ENCODE measurements around the gene CELA3B. TPM values are rescaled to one million over a fixed set of nuclear protein-coding genes. Genes with fewer than 3 reads are reported as not detected.

CELA3B gene
- total RNA-seq, 1 experiment from 2014 or later, result 3.4 TPM

GRCh38 chr1:22037520-22037919 lies 60.7 kb downstream of the CELA3B start:
- CTCF ChIA-PET, result no interaction called here
- BruUV-seq (replicated peaks), result no TSS peak
- Histone ChIP-seq H3K27me3 (ENCODE audit: control insufficient read depth, insufficient read depth, low read length) (no peaks in the 10 kb centered on the region), H3K4me1 (ENCODE audit: control insufficient read depth, insufficient read depth, low read length) (no peaks in the 10 kb centered on the region), H3K36me3 (ENCODE audit: control insufficient read depth, insufficient read depth, low read length) (no peaks in the 10 kb centered on the region), H3K27ac (ENCODE audit: low read length) (no peak overlapping the region), H3K9me3 (ENCODE audit: control insufficient read depth, insufficient read depth, low read depth, low read length) (no peaks in the 10 kb centered on the region), H3K4me3 (ENCODE audit: low read depth in 2 of 2, low read length in 2 of 2) (no peak overlapping the region)
- no peak for DNase-seq (ENCODE audit: low read depth, low spot score)
- POLR2A ChIA-PET, result no interaction called here
- TF ChIP-seq POLR2AphosphoS5 (IDR thresholded peaks at IDR 0.05; ENCODE audit: low read depth, low read length) (no peak), TCF7L2 (IDR thresholded peaks at IDR 0.05; ENCODE audit: low read depth, low read length) (no peak), CTCF (IDR thresholded peaks at IDR 0.05) (no peak), REST (IDR thresholded peaks at IDR 0.05; ENCODE audit: insufficient read depth in 1 of 2, low read depth in 2 of 2, low read length in 1 of 2) (no peak), SIN3A (IDR thresholded peaks at IDR 0.05; ENCODE audit: borderline replicate concordance, insufficient read depth, low read depth, low read length) (no peak)
- no peak for ATAC-seq
- intact Hi-C loops (cut with micrococcal nuclease; ENCODE audit: unreplicated experiment), result no loop called here
- in situ Hi-C loops (cut with HindIII; ENCODE audit: low pct_unique_long_range_greater_than_20kb, low sequenced_read_pairs), result no loop called here

- POLR2A ChIA-PET, result no interaction called here
Observed at GRCh38 chr1:22038036-22038435, 61.2 kb downstream of the CELA3B start.

More at GRCh38 chr1:22038036-22038435, 61.2 kb downstream of the CELA3B start:
- ATAC-seq (no peak; the same call in 1 of the 2 replicates), DNase-seq (ENCODE audit: low read depth, low spot score) (no peak)
- Histone ChIP-seq H3K27me3 (ENCODE audit: control insufficient read depth, insufficient read depth, low read length) (no peaks in the 10 kb centered on the region), H3K4me1 (ENCODE audit: control insufficient read depth, insufficient read depth, low read length) (no peaks in the 10 kb centered on the region), H3K36me3 (ENCODE audit: control insufficient read depth, insufficient read depth, low read length) (no peaks in the 10 kb centered on the region), H3K9me3 (ENCODE audit: control insufficient read depth, insufficient read depth, low read depth, low read length) (no peaks in the 10 kb centered on the region), H3K4me3 (ENCODE audit: low read depth in 2 of 2, low read length in 2 of 2) (no peak overlapping the region), H3K27ac (ENCODE audit: low read length) (no peak overlapping the region)
- TF ChIP-seq SIN3A (IDR thresholded peaks at IDR 0.05; ENCODE audit: borderline replicate concordance, insufficient read depth, low read depth, low read length), result no peak
- no peak for TF ChIP-seq POLR2AphosphoS5 (IDR thresholded peaks at IDR 0.05; ENCODE audit: low read depth, low read length)
- TF ChIP-seq TCF7L2 (IDR thresholded peaks at IDR 0.05; ENCODE audit: low read depth, low read length), result no peak
- no peak for TF ChIP-seq CTCF (IDR thresholded peaks at IDR 0.05)
- no peak for TF ChIP-seq REST (IDR thresholded peaks at IDR 0.05; ENCODE audit: insufficient read depth in 1 of 2, low read depth in 2 of 2, low read length in 1 of 2)
- in situ Hi-C loops (cut with HindIII; ENCODE audit: low pct_unique_long_range_greater_than_20kb, low sequenced_read_pairs), result no loop called here
- CTCF ChIA-PET, result no interaction called here
- no TSS peak for BruUV-seq (replicated peaks)
- intact Hi-C loops (cut with micrococcal nuclease; ENCODE audit: unreplicated experiment), result no loop called here

Other genes starting within 250 kb of the CELA3B start
- gene USP48, start 193.9 kb upstream of the CELA3B start, total RNA-seq (2021; ENCODE audit: unreplicated experiment), result 71.6 TPM
- not detected for gene LDLRAD2, start 164.8 kb upstream of the CELA3B start, total RNA-seq (2021; ENCODE audit: unreplicated experiment)
- 171 TPM for gene HSPG2, start 39.7 kb upstream of the CELA3B start, total RNA-seq (2021; ENCODE audit: unreplicated experiment)
- 5.9 TPM for gene CELA3A, start 24.6 kb downstream of the CELA3B start, total RNA-seq (2021; ENCODE audit: unreplicated experiment)
- 240 TPM for gene CDC42, start 75.7 kb downstream of the CELA3B start, total RNA-seq (2021; ENCODE audit: unreplicated experiment)
- 0.92 TPM for gene WNT4, start 166.1 kb downstream of the CELA3B start, total RNA-seq (2021; ENCODE audit: unreplicated experiment)

Measured in Panc1 (cell line).